HEK293 (cell line): Measurements from ENCODE around the gene ADGRD1.

ENCODE experiments used
- CTCF ChIA-PET: fragments of 350-600 bp; formaldehyde crosslinking; extraction: SDS; loops from one replicate; lab custom pipeline; 2021; ENCODE audit warnings: antibody characterized with exemption; lab: Yijun Ruan, JAX
- POLR2A ChIA-PET: fragments of 300-600 bp; formaldehyde crosslinking; extraction: SDS; loops from one replicate; lab custom pipeline; 2020; ENCODE audit warnings: antibody characterized with exemption, inconsistent platforms; lab: Yijun Ruan, JAX
- H3K27ac ChIP-seq: fragments of 200-500 bp; sonication (Bioruptor generic); 2 replicates; pipeline ENCODE4 v1.5.1; 2014; ENCODE audit warnings: low read depth, low read length, control low read depth, inconsistent platforms; ENCODE audit errors: extremely low read depth
- H3K36me3 ChIP-seq, 2 experiments: fragments of 200-500 bp in 1 of 2; sonication (Bioruptor generic) in 1 of 2; 1 replicate in 1 of 2; 2 replicates in 1 of 2; pipeline ENCODE4 v1.5.1; 2014 to 2017; ENCODE audit warnings: inconsistent platforms in 2 of 2, low read length in 2 of 2; ENCODE audit not compliant: control insufficient read depth in 2 of 2, insufficient read depth in 1 of 2
- H3K4me1 ChIP-seq: fragments of 200-500 bp; sonication (Bioruptor generic); 2 replicates; pipeline ENCODE4 v1.5.1; 2014; ENCODE audit warnings: mild to moderate bottlenecking, low read length, inconsistent platforms; ENCODE audit not compliant: control insufficient read depth, insufficient read depth
- H3K4me3 ChIP-seq: 2 replicates; pipeline ENCODE4 v1.5.1; 2011; ENCODE audit warnings: low read depth, mild to moderate bottlenecking, control low read depth, low read length, moderate library complexity
- H3K9me3 ChIP-seq: fragments of 200-500 bp; sonication (Bioruptor generic); 2 replicates; pipeline ENCODE4 v1.5.1; 2014; ENCODE audit warnings: low read depth, low read length, inconsistent platforms; ENCODE audit not compliant: control insufficient read depth, insufficient read depth
- ATF2 ChIP-seq: fragments of 450-650 bp; formaldehyde crosslinking; IDR thresholded peaks from 2 replicates; pipeline ENCODE4 v1.5.1; 2016; ENCODE audit warnings: missing biosample characterization, missing genetic modification characterization, low read depth
- BCL11A ChIP-seq: fragments of 450-650 bp; formaldehyde crosslinking; IDR thresholded peaks from 2 replicates; pipeline ENCODE4 v1.5.1; 2016; ENCODE audit warnings: low read depth, missing biosample characterization, missing genetic modification characterization
- HOXA7 ChIP-seq: sonication (generic); formaldehyde crosslinking; IDR thresholded peaks from 2 replicates; pipeline ENCODE4 v1.8.1; 2022; ENCODE audit warnings: missing genetic modification reagents, borderline replicate concordance
- KLF1 ChIP-seq: fragments of 450-650 bp; formaldehyde crosslinking; IDR thresholded peaks from 2 replicates; pipeline ENCODE4 v1.5.1; 2016; ENCODE audit warnings: missing biosample characterization, missing genetic modification characterization
- OVOL3 ChIP-seq: fragments of 450-650 bp; formaldehyde crosslinking; IDR thresholded peaks from 2 replicates; pipeline ENCODE4 v1.5.1; 2016; ENCODE audit warnings: missing biosample characterization, missing genetic modification characterization
- SETDB1 ChIP-seq: IDR thresholded peaks from one replicate; pipeline ENCODE4 v1.6.1; 2017; ENCODE audit warnings: mild to moderate bottlenecking, low read length, moderate library complexity, mixed read lengths; ENCODE audit not compliant: insufficient read length
- SP3 ChIP-seq: fragments of 450-650 bp; formaldehyde crosslinking; IDR thresholded peaks from 2 replicates; pipeline ENCODE4 v1.5.1; 2016; ENCODE audit warnings: missing biosample characterization, missing genetic modification characterization
- ZNF114 ChIP-seq: fragments of 450-650 bp; formaldehyde crosslinking; IDR thresholded peaks from 2 replicates; pipeline ENCODE4 v1.5.0; 2017; ENCODE audit warnings: missing biosample characterization, missing genetic modification characterization
- ZNF19 ChIP-seq: fragments of 450-650 bp; formaldehyde crosslinking; IDR thresholded peaks from 2 replicates; pipeline ENCODE4; 2016; ENCODE audit warnings: missing biosample characterization, missing genetic modification characterization, low read depth
- ZNF211 ChIP-seq: fragments of 450-650 bp; formaldehyde crosslinking; IDR thresholded peaks from 2 replicates; pipeline ENCODE4 v1.5.1; 2016; ENCODE audit warnings: low read depth, missing biosample characterization, missing genetic modification characterization
- ZNF239 ChIP-seq: fragments of 450-650 bp; formaldehyde crosslinking; IDR thresholded peaks from 2 replicates; pipeline ENCODE4 v1.5.1; 2016; ENCODE audit warnings: missing biosample characterization, missing genetic modification characterization
- ZNF324 ChIP-seq: fragments of 450-650 bp; formaldehyde crosslinking; IDR thresholded peaks from 2 replicates; pipeline ENCODE4 v1.5.1; 2016; ENCODE audit warnings: missing biosample characterization, missing genetic modification characterization
- ZNF354C ChIP-seq: fragments of 450-650 bp; formaldehyde crosslinking; IDR thresholded peaks from 2 replicates; pipeline ENCODE4 v1.5.1; 2016; ENCODE audit warnings: missing biosample characterization, missing genetic modification characterization, low read depth, borderline replicate concordance
- ZNF366 ChIP-seq: fragments of 450-650 bp; formaldehyde crosslinking; conservative IDR thresholded peaks from 2 replicates; pipeline ENCODE4 v1.5.1; 2016; ENCODE audit warnings: missing biosample characterization, missing genetic modification characterization
- ZNF398 ChIP-seq: fragments of 450-650 bp; formaldehyde crosslinking; IDR thresholded peaks from 2 replicates; pipeline ENCODE4 v1.5.1; 2017; ENCODE audit warnings: missing biosample characterization, missing genetic modification characterization
- ZNF510 ChIP-seq: fragments of 450-650 bp; formaldehyde crosslinking; IDR thresholded peaks from 2 replicates; pipeline ENCODE4 v1.5.1; 2018; ENCODE audit warnings: mild to moderate bottlenecking, missing genetic modification characterization, missing biosample characterization; ENCODE audit not compliant: insufficient replicate concordance
- ZNF639 ChIP-seq: fragments of 450-650 bp; formaldehyde crosslinking; IDR thresholded peaks from 2 replicates; pipeline ENCODE4 v1.5.1; 2016; ENCODE audit warnings: missing biosample characterization, missing genetic modification characterization
- ZNF654 ChIP-seq: fragments of 450-650 bp; formaldehyde crosslinking; IDR thresholded peaks from 2 replicates; pipeline ENCODE4 v1.5.1; 2016; ENCODE audit warnings: low read depth, missing biosample characterization, missing genetic modification characterization
- ZNF843 ChIP-seq: fragments of 450-650 bp; formaldehyde crosslinking; IDR thresholded peaks from 2 replicates; pipeline ENCODE4 v1.5.1; 2016; ENCODE audit warnings: missing biosample characterization, missing genetic modification characterization
- ZSCAN16 ChIP-seq: fragments of 450-650 bp; formaldehyde crosslinking; IDR thresholded peaks from 2 replicates; pipeline ENCODE4 v1.5.1; 2016; ENCODE audit warnings: missing biosample characterization, missing genetic modification characterization

Gene ADGRD1

GRCh38 chr12:131174901-131175300 is 221.2 kb downstream of the ADGRD1 start:
- H3K36me3 ChIP-seq, result no peaks in the 10 kb centered on the region

GRCh38 chr12:131176266-131176665 is 222.6 kb downstream of the ADGRD1 start:
- CTCF ChIA-PET, result no interaction called here
- no peaks in the 10 kb centered on the region for H3K9me3 ChIP-seq

More at GRCh38 chr12:131174901-131175300, 221.2 kb downstream of the ADGRD1 start:
- ChIA-PET CTCF (no interaction called here), POLR2A (no interaction called here)
- Histone ChIP-seq H3K27ac (no peak overlapping the region), H3K4me3 (no peak overlapping the region), H3K9me3 (no peaks in the 10 kb centered on the region), H3K4me1 (no peaks in the 10 kb centered on the region)
- TF ChIP-seq SETDB1 (peak; percentile 95), ZNF114 (tag by site-specific recombination) (no peak)

GRCh38 chr12:131176926-131177325 is 223.2 kb downstream of the ADGRD1 start:
- ChIA-PET POLR2A (no interaction called here), CTCF (interaction anchor here (0.6 kb wide), 1 partner anchor 1537 kb away, joined by 3 read pairs; no protein-coding TSS in a partner anchor)
- no peak overlapping the region for H3K27ac ChIP-seq
- H3K36me3 ChIP-seq, result no peaks in the 10 kb centered on the region
- no peak for TF ChIP-seq ZNF366
- no peak for TF ChIP-seq ZNF19
- no peak for TF ChIP-seq ZNF510 (tag by site-specific recombination)
- TF ChIP-seq ZNF211 (tag by site-specific recombination), result no peak
- no peak for TF ChIP-seq ZNF654 (tag by site-specific recombination)
- no peak for TF ChIP-seq OVOL3 (tag by site-specific recombination)
- no peak for TF ChIP-seq SP3 (tag by site-specific recombination)
- TF ChIP-seq ZNF639 (tag by site-specific recombination), result no peak
- TF ChIP-seq ZNF354C (tag by site-specific recombination), result no peak
- TF ChIP-seq BCL11A (tag by site-specific recombination), result no peak
- no peak for TF ChIP-seq ATF2 (tag by site-specific recombination)
- TF ChIP-seq ZNF843 (tag by site-specific recombination), result no peak
- TF ChIP-seq ZNF239, result no peak
- no peak for TF ChIP-seq KLF1 (tag by site-specific recombination)
- H3K9me3 ChIP-seq, result no peaks in the 10 kb centered on the region
- H3K4me1 ChIP-seq, result no peaks in the 10 kb centered on the region
- H3K4me3 ChIP-seq, result no peak overlapping the region

More at GRCh38 chr12:131176266-131176665, 222.6 kb downstream of the ADGRD1 start:
- Histone ChIP-seq H3K4me1 (no peaks in the 10 kb centered on the region), H3K36me3 (no peaks in the 10 kb centered on the region), H3K4me3 (no peak overlapping the region), H3K27ac (no peak overlapping the region)
- no peak for TF ChIP-seq ZNF324 (tag by site-specific recombination)
- TF ChIP-seq ZNF114 (tag by site-specific recombination), result no peak
- no peak for TF ChIP-seq ZSCAN16 (tag by site-specific recombination)
- TF ChIP-seq HOXA7, result no peak
- TF ChIP-seq ZNF398, result no peak
- POLR2A ChIA-PET, result no interaction called here
